ENCODE measurements around the gene SCYGR1.
"Not testable (repeated sequence)": the region's sequence is repeated elsewhere in the genome, so short reads cannot be mapped to it uniquely, and the experiment has no call there.

Gene SCYGR1

DNA sequence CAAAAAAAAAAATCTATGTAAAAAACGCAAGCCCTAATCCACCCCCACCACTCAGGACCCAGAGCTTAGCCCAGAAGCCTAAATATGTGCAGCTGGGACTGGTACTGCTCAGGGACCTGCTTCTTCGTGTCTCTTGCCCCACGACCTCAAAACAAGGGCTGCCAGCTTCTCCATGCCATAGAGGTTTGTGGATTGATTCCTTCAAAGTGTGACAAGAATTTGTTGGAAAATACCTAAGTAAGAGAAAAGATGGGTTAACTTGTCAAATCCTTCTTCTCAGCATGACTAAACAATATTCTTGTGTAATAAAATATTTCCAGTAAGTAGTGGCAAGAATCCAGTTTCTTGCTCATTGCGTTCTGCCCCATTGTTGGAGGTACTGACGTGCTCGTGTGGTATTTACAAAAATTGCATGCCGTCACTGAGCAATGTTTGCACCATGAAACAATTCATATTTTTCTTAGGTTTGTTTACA is 825 bp upstream of the SCYGR1 start:
- Histone ChIP-seq H3K27me3 (ENCODE audit: control insufficient read depth in 2 of 2, insufficient read depth in 2 of 2, low read length in 2 of 2) (no peaks in the 10 kb centered on the region), H3K27ac (ENCODE audit: low read depth in 2 of 2, low read length in 2 of 2) (no peak overlapping the region), H3K9me3 (ENCODE audit: control insufficient read depth in 2 of 2, low read length in 2 of 2) (no peaks in the 10 kb centered on the region), H3K4me1 (ENCODE audit: control insufficient read depth in 2 of 2, insufficient read depth in 2 of 2, low read length in 2 of 2) (no peaks in the 10 kb centered on the region), H3K4me3 (ENCODE audit: low read length in 2 of 2) (no peak overlapping the region), H3K9ac (ENCODE audit: low read depth in 1 of 2, low read length in 2 of 2) (no peak overlapping the region), H3K36me3 (ENCODE audit: control insufficient read depth in 2 of 2, insufficient read depth in 2 of 2, low read length in 2 of 2) (no peaks in the 10 kb centered on the region)

DNA sequence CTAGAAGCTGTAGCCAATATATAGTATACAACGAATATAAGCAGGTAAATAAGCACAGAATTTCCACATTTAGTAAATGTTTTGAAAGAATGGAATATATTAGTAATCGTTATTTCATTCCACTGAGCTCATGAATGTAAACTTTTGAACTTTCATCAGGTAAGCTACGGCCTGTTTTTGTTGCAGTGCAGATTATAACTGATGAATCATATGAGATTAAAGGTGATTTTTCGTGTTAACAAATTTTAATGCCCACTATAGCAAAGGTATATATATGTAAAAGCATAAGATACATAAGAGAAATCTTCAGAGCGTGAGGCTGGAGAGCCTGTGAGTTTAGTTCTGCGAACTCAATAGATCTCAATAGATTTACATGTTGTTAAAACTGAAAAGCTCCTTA is 1.1 kb downstream of the SCYGR1 start:
- no peaks in the 10 kb centered on the region for H3K36me3 ChIP-seq (ENCODE audit: control insufficient read depth in 2 of 2, insufficient read depth in 2 of 2, low read length in 2 of 2)
- no peak overlapping the region for H3K4me3 ChIP-seq (ENCODE audit: low read length in 2 of 2)
- no peak overlapping the region for H3K27ac ChIP-seq (ENCODE audit: low read depth in 2 of 2, low read length in 2 of 2)
- no peaks in the 10 kb centered on the region for H3K4me1 ChIP-seq (ENCODE audit: control insufficient read depth in 2 of 2, insufficient read depth in 2 of 2, low read length in 2 of 2)
- no peaks in the 10 kb centered on the region for H3K9me3 ChIP-seq (ENCODE audit: control insufficient read depth in 2 of 2, low read length in 2 of 2)
- no peaks in the 10 kb centered on the region for H3K27me3 ChIP-seq (ENCODE audit: control insufficient read depth in 2 of 2, insufficient read depth in 2 of 2, low read length in 2 of 2)
- H3K9ac ChIP-seq (ENCODE audit: low read depth in 1 of 2, low read length in 2 of 2): no peak overlapping the region

DNA sequence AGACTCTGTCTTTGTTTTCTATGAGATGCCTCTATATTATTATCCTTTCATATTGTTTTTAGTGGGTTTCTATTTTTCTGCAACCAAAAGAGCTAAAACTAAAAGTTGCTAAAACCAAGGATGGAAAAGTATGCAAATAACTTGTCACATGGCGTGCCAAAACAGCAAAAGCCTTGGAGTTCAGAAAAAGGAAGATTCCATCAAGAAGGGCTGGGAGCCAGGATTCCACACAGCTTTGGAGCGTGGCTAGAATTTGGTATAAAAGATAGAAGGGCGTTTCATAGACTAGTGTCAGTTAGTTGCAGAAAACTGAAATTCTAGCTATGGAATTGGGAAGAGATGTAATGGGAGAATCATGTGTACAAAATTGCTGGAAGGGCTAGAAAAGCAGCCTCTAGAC is 4.1 kb downstream of the SCYGR1 start:
- no peak overlapping the region for H3K4me3 ChIP-seq (ENCODE audit: low read length in 2 of 2)
- no peaks in the 10 kb centered on the region for H3K27me3 ChIP-seq (ENCODE audit: control insufficient read depth in 2 of 2, insufficient read depth in 2 of 2, low read length in 2 of 2)
- H3K9me3 ChIP-seq (ENCODE audit: control insufficient read depth in 2 of 2, low read length in 2 of 2): no peaks in the 10 kb centered on the region
- no peaks in the 10 kb centered on the region for H3K36me3 ChIP-seq (ENCODE audit: control insufficient read depth in 2 of 2, insufficient read depth in 2 of 2, low read length in 2 of 2)
- no peak overlapping the region for H3K9ac ChIP-seq (ENCODE audit: low read depth in 1 of 2, low read length in 2 of 2)
- no peak overlapping the region for H3K27ac ChIP-seq (ENCODE audit: low read depth in 2 of 2, low read length in 2 of 2)
- peaks cover 0 to 2% of the 10 kb centered on the region in 2 donors for H3K4me1 ChIP-seq (ENCODE audit: control insufficient read depth in 2 of 2, insufficient read depth in 2 of 2, low read length in 2 of 2)

DNA sequence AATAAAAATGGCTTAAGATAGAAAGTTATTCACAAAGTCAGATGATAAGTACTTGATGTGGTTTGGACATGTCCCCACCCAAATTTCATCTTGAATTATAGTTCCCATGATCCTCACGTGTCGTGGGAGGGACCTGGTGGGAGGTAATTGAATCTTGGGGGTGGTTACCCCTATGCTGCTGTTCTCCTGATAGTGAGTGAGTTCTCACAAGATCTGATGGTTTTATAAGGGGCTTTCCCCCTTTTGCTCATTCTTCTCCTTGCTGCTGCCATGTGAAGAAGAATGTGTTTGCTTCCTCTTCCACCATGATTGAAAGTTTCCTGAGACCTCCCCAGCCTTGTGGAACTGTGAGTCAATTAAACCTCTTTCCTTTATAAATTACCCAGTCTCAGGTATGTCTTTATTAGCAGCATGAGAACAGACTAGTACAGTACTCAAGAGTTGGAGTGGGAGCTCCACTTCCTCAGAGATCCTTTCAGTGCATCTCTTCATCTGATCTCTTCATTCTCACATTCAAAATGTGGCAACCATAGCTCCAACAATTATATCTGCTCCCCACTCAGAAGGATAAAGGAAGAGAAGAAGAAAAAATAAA is 5.4 kb downstream of the SCYGR1 start:
- not testable (repeated sequence) for H3K4me1 ChIP-seq (ENCODE audit: control insufficient read depth in 2 of 2, insufficient read depth in 2 of 2, low read length in 2 of 2); H3K27me3 ChIP-seq (ENCODE audit: control insufficient read depth in 2 of 2, insufficient read depth in 2 of 2, low read length in 2 of 2); H3K4me3 ChIP-seq (ENCODE audit: low read length in 2 of 2); H3K9me3 ChIP-seq (ENCODE audit: control insufficient read depth in 2 of 2, low read length in 2 of 2); H3K27ac ChIP-seq (ENCODE audit: low read depth in 2 of 2, low read length in 2 of 2); H3K36me3 ChIP-seq (ENCODE audit: control insufficient read depth in 2 of 2, insufficient read depth in 2 of 2, low read length in 2 of 2); H3K9ac ChIP-seq (ENCODE audit: low read depth in 1 of 2, low read length in 2 of 2)

DNA sequence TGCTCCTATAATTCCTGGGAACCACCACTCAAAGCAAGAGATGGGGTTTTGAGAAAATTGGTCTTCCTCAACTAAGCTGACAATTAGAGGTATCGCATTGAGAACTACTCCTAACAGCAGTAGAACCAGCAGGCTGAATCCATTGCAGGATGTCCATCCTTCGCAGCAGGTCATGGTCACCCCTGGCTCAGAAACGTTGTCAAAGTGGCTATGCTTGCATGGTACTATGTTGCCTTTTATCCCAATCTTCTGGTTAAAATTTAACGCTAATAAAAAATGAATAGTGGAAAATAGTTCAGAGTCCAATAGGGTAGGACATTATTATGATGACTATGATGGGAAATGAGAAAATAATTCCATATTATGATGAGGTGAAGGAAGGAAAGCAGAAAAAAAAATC is 8.7 kb downstream of the SCYGR1 start, which contains the start of gene TM4SF20:
TSS of gene TM4SF20 (minus strand) at position 212 of the 400 bp plus-strand sequence. CDS start at position 174, 38 bp downstream.
- peaks cover 0 to 8% of the 10 kb centered on the region in 2 donors for H3K4me1 ChIP-seq (ENCODE audit: control insufficient read depth in 2 of 2, insufficient read depth in 2 of 2, low read length in 2 of 2)
- no peak within 1 kb of the TSS for H3K27ac ChIP-seq (ENCODE audit: low read depth in 2 of 2, low read length in 2 of 2)
- no peaks in the 10 kb centered on the region for H3K36me3 ChIP-seq (ENCODE audit: control insufficient read depth in 2 of 2, insufficient read depth in 2 of 2, low read length in 2 of 2)
- no peaks in the 10 kb centered on the region for H3K9me3 ChIP-seq (ENCODE audit: control insufficient read depth in 2 of 2, low read length in 2 of 2)
- H3K9ac ChIP-seq (ENCODE audit: low read depth in 1 of 2, low read length in 2 of 2): no peak within 1 kb of the TSS
- no peaks in the 10 kb centered on the region for H3K27me3 ChIP-seq (ENCODE audit: control insufficient read depth in 2 of 2, insufficient read depth in 2 of 2, low read length in 2 of 2)
- no peak within 1 kb of the TSS for H3K4me3 ChIP-seq (ENCODE audit: low read length in 2 of 2)

DNA sequence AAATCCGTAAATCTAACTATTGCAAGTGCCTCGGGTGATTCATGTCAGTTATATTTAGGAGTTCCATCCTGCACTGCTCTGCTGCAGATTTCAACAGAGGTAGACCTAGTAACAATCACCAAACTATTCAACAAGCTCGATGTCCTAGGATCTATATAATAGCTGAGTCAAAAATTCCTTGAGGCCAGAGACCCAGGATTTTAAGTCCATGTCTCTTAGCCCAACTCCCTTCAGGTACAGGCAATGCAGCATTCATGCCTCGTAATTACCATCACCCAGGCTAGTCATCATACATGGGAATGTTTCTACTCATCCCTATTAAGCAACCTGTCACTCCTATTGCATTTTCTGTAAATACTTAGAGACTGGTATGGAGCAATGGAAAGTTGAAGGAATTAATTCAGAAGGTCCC is 9.4 kb downstream of the SCYGR1 start:
- H3K27ac ChIP-seq (ENCODE audit: low read depth in 2 of 2, low read length in 2 of 2): no peak overlapping the region
- no peak overlapping the region for H3K9ac ChIP-seq (ENCODE audit: low read depth in 1 of 2, low read length in 2 of 2)
- peaks cover 0 to 8% of the 10 kb centered on the region in 2 donors for H3K4me1 ChIP-seq (ENCODE audit: control insufficient read depth in 2 of 2, insufficient read depth in 2 of 2, low read length in 2 of 2)
- no peak overlapping the region for H3K4me3 ChIP-seq (ENCODE audit: low read length in 2 of 2)
- H3K9me3 ChIP-seq (ENCODE audit: control insufficient read depth in 2 of 2, low read length in 2 of 2): no peaks in the 10 kb centered on the region
- no peaks in the 10 kb centered on the region for H3K36me3 ChIP-seq (ENCODE audit: control insufficient read depth in 2 of 2, insufficient read depth in 2 of 2, low read length in 2 of 2)
- H3K27me3 ChIP-seq (ENCODE audit: control insufficient read depth in 2 of 2, insufficient read depth in 2 of 2, low read length in 2 of 2): no peaks in the 10 kb centered on the region

DNA sequence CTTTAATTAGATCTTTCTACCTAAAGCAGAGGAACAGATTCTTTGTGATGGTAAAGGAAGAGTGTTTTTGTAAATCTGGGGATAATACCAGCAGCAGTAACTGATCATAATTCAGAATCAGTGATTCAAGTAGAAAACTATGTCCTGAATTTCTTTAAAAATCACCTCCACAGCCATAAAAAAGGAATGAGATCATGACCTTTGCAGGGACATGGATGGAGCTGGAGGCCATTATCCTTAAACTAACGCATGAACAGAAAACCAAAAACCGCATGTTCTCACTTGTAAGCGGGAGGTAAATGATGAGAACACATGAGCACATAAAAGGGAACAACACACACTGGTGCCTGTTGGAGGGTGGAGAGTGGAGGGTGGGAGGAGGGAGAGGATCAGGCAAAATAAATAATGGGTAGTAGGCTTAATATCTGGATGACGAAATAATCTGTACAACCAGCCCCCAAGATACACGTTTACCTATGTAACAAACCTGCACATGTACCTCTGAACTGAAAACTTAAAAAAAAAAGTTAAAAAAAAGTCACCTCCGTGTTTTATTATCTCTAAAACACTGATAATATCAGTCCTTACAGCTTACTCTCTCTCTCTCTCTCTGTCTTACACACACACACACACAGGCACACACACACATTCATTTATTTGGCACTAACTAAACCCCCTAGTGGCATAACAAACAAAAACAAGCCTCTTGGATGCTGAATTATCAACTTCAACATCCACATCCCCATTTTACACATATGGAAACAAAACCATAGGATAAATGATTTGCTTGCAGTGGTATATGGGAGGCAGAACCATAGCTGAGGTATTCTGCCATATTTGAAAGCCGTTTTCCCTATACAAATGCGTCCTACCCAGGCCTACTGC is 10.0 kb downstream of the SCYGR1 start:
- Histone ChIP-seq H3K27me3 (ENCODE audit: control insufficient read depth in 2 of 2, insufficient read depth in 2 of 2, low read length in 2 of 2) (no peaks in the 10 kb centered on the region), H3K9me3 (ENCODE audit: control insufficient read depth in 2 of 2, low read length in 2 of 2) (no peaks in the 10 kb centered on the region), H3K4me3 (ENCODE audit: low read length in 2 of 2) (no peak overlapping the region), H3K4me1 (ENCODE audit: control insufficient read depth in 2 of 2, insufficient read depth in 2 of 2, low read length in 2 of 2) (peaks cover 0 to 8% of the 10 kb centered on the region in 2 donors), H3K27ac (ENCODE audit: low read depth in 2 of 2, low read length in 2 of 2) (no peak overlapping the region), H3K9ac (ENCODE audit: low read depth in 1 of 2, low read length in 2 of 2) (no peak overlapping the region), H3K36me3 (ENCODE audit: control insufficient read depth in 2 of 2, insufficient read depth in 2 of 2, low read length in 2 of 2) (no peaks in the 10 kb centered on the region)

DNA sequence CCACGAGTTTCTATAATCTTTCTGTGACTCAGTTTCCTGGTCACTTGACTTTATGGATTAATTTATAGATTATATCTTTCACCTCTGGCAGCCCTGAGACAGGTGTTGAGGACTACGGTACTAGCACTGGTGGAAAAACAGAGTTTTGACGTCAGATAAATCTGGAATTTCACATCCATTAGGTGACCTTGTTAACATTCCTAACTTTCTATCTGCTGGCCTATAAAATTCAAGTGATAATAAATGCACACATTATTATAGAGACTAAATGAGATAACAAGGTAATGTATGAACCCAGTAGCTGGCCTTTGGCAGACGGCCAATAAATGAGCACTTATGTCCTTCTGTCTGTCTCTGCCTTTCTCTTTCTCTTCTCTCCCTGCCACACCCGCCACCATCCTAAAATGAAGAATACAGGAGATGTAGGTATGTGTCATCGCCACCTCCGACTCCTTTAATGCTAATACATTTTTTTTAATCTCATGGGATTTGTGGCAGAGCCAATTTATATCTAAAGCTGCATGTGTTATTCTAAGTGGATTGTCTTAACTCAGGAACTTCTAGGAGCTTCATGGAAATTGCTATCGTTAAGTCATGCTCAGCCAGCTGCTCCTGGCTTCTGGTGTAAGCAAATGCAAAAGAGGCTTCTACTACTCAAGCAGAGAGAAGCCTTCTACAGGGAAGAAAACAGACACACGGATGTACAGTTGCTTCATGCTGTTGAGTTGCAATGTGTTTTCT is 10.9 kb downstream of the SCYGR1 start:
- Histone ChIP-seq H3K9me3 (ENCODE audit: control insufficient read depth in 2 of 2, low read length in 2 of 2) (no peaks in the 10 kb centered on the region), H3K36me3 (ENCODE audit: control insufficient read depth in 2 of 2, insufficient read depth in 2 of 2, low read length in 2 of 2) (no peaks in the 10 kb centered on the region), H3K4me1 (ENCODE audit: control insufficient read depth in 2 of 2, insufficient read depth in 2 of 2, low read length in 2 of 2) (peaks cover 0 to 8% of the 10 kb centered on the region in 2 donors), H3K4me3 (ENCODE audit: low read length in 2 of 2) (no peak overlapping the region), H3K27me3 (ENCODE audit: control insufficient read depth in 2 of 2, insufficient read depth in 2 of 2, low read length in 2 of 2) (no peaks in the 10 kb centered on the region), H3K27ac (ENCODE audit: low read depth in 2 of 2, low read length in 2 of 2) (no peak overlapping the region), H3K9ac (ENCODE audit: low read depth in 1 of 2, low read length in 2 of 2) (no peak overlapping the region)

DNA sequence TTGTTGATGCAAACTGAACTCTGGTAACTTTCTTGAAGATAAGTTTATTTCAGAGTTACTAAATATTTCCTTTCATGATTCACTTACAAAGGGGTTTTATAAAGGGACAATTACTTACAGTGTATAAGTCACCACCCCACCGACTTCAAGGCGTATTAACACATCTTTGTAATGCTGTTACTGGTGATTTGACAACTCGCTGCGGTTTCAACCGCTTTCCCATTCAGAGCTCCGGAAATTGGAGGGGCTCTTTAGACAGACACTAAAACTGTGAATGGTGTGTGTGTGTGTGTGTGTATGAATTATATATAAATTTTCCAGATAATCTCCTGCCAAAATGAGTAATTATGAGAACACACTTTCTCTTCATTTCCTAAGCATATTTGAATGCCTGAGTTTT is 13.6 kb downstream of the SCYGR1 start:
- Histone ChIP-seq H3K4me1 (ENCODE audit: control insufficient read depth in 2 of 2, insufficient read depth in 2 of 2, low read length in 2 of 2) (peaks cover 0 to 8% of the 10 kb centered on the region in 2 donors), H3K27me3 (ENCODE audit: control insufficient read depth in 2 of 2, insufficient read depth in 2 of 2, low read length in 2 of 2) (no peaks in the 10 kb centered on the region), H3K9me3 (ENCODE audit: control insufficient read depth in 2 of 2, low read length in 2 of 2) (no peaks in the 10 kb centered on the region), H3K36me3 (ENCODE audit: control insufficient read depth in 2 of 2, insufficient read depth in 2 of 2, low read length in 2 of 2) (no peaks in the 10 kb centered on the region), H3K9ac (ENCODE audit: low read depth in 1 of 2, low read length in 2 of 2) (no peak overlapping the region), H3K4me3 (ENCODE audit: low read length in 2 of 2) (no peak overlapping the region), H3K27ac (ENCODE audit: low read depth in 2 of 2, low read length in 2 of 2) (no peak overlapping the region)

DNA sequence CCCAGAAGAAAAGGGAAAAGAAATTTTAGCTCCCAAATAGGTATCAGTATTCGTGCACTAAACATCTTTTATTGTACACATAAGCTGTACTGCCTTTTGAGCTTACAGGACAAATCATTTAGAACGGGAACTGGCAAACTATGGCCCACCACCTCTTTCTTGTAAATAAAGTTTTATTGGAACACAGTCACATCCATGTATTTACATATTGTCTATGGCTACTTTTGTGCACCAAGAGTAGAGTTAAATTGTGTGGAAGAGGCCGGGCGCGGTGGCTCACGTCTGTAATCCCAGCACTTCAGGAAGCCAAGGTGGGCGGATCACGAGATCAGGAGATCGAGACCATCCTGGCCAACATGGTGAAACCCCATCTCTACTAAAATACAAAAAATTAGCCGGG is 14.4 kb downstream of the SCYGR1 start:
- peaks cover 0 to 4% of the 10 kb centered on the region in 2 donors for H3K4me1 ChIP-seq (ENCODE audit: control insufficient read depth in 2 of 2, insufficient read depth in 2 of 2, low read length in 2 of 2)
- H3K27ac ChIP-seq (ENCODE audit: low read depth in 2 of 2, low read length in 2 of 2): no peak overlapping the region
- no peaks in the 10 kb centered on the region for H3K36me3 ChIP-seq (ENCODE audit: control insufficient read depth in 2 of 2, insufficient read depth in 2 of 2, low read length in 2 of 2)

More for the DNA sequence above, 14.4 kb downstream of the SCYGR1 start:
- no peak overlapping the region for H3K4me3 ChIP-seq (ENCODE audit: low read length in 2 of 2)
- H3K9me3 ChIP-seq (ENCODE audit: control insufficient read depth in 2 of 2, low read length in 2 of 2): no peaks in the 10 kb centered on the region
- H3K9ac ChIP-seq (ENCODE audit: low read depth in 1 of 2, low read length in 2 of 2): no peak overlapping the region
- no peaks in the 10 kb centered on the region for H3K27me3 ChIP-seq (ENCODE audit: control insufficient read depth in 2 of 2, insufficient read depth in 2 of 2, low read length in 2 of 2)

Data from mucosa of rectum (tissue), 2 donors.